Measurements from ENCODE around the gene RTBDN.

DNA sequence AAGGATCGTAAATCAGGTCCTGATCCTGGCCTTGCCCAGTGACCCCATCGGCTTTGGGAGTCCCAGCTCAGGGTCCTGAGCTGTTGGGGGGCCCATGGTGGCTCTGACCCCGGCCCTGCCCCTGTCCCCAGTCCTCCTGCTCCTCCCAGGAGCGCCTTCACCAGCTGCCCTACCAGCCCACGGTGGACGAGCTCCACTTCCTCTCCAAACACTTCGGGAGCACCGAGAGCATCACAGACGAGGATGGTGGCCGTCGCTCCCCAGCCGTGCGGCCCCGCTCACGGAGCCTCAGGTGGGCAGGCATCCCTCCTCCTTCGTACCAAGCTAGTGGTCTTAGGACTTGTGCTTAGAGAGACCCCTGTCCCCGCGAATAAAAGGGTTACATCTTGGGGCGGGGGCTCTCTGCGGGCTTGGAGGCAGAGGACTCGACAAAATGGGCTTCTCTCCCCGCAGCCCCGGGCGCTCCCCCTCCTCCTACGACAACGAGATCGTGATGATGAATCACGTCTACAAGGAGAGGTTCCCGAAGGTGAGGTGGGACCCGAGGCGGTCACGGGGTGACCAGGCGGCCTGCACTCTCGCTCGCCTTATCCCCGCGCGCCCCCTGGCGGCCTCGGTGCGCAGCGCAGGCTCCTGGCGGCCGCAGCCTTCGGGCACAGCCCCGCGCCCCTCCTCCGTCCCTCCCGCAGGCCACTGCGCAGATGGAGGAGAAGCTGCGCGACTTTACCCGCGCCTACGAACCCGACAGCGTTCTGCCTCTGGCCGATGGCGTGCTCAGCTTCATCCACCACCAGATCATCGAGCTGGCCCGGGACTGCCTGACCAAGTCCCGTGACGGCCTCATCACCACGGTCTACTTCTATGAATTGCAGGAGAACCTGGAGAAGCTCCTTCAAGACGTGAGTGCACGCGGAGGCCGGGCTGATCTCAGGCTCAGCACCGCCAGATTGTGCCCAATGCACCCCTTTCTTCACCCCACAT is 13.1 kb upstream of the RTBDN start:
- TF ChIP-seq FOXM1 (IDR thresholded peaks at IDR 0.05; ENCODE audit: borderline replicate concordance) = no peak
- no peak for TF ChIP-seq FOXK2 (IDR thresholded peaks at IDR 0.05)
- TF ChIP-seq ARNT (IDR thresholded peaks at IDR 0.05) = no peak
- TF ChIP-seq TARDBP (IDR thresholded peaks at IDR 0.05) = no peak
- no peak for TF ChIP-seq HDGF (IDR thresholded peaks at IDR 0.05; ENCODE audit: borderline replicate concordance)
- no peak for TF ChIP-seq ELF4 (IDR thresholded peaks at IDR 0.05)
- no peak for TF ChIP-seq BHLHE40 (IDR thresholded peaks at IDR 0.05; ENCODE audit: borderline replicate concordance)
- TF ChIP-seq SUZ12 (IDR thresholded peaks at IDR 0.05) = no peak
- TF ChIP-seq CTBP1 (IDR thresholded peaks at IDR 0.05; ENCODE audit: borderline replicate concordance) = no peak
- TF ChIP-seq FOXA1 (IDR thresholded peaks at IDR 0.05) = no peak
- TF ChIP-seq, protein P1, sequence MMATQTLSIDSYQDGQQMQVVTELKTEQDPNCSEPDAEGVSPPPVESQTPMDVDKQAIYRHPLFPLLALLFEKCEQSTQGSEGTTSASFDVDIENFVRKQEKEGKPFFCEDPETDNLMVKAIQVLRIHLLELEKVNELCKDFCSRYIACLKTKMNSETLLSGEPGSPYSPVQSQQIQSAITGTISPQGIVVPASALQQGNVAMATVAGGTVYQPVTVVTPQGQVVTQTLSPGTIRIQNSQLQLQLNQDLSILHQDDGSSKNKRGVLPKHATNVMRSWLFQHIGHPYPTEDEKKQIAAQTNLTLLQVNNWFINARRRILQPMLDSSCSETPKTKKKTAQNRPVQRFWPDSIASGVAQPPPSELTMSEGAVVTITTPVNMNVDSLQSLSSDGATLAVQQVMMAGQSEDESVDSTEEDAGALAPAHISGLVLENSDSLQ (IDR thresholded peaks at IDR 0.05) = no peak
- TF ChIP-seq ZNF384 (IDR thresholded peaks at IDR 0.05) = no peak
- TF ChIP-seq SP1 (IDR thresholded peaks at IDR 0.05) = no peak
